HepG2 (cell line): ENCODE results near the gene GPN2. TPM values are rescaled to one million over a fixed set of nuclear protein-coding genes. Genes with fewer than 3 reads are reported as not detected.

ENCODE experiments used
- ATAC-seq: fragments of 200-7000 bp; cut with Tn5 transposase; 3 replicates; pipeline ENCODE4 v1.9.1; 2020; ENCODE audit warnings: mild to moderate bottlenecking, moderate library complexity
- BruUV-seq: library from RNA; stranded (reverse); fragments of 400-500 nt; replicated peaks from 2 replicates; lab custom pipeline; 2021; lab: Mats Ljungman, UMichigan
- CTCF ChIA-PET: fragments of 300-600 bp; formaldehyde crosslinking; extraction: SDS; loops from one replicate; lab custom pipeline; 2021; ENCODE audit warnings: low total read pairs, inconsistent platforms, low intra/inter-chr PET ratio; lab: Yijun Ruan, JAX
- POLR2A ChIA-PET: fragments of 350-600 bp; sonication (Branson Sonifier 250); formaldehyde crosslinking; loops from one replicate; lab custom pipeline; 2020; ENCODE audit warnings: antibody characterized with exemption, inconsistent platforms; lab: Yijun Ruan, JAX
- DNase-seq: peaks from one replicate; pipeline ENCODE4 v3.0.0-alpha.2; 2015; ENCODE audit warnings: low spot score
- FAIRE-seq: peaks from 3 replicates; lab custom pipeline; 2011; peaks lifted over from hg19 to GRCh38; lab: Jason Lieb, UNC
- H2AFZ ChIP-seq: one replicate; pipeline ENCODE4 v1.6.1; 2011; ENCODE audit warnings: low read length, inconsistent platforms
- H3K27ac ChIP-seq: fragments of 300-600 bp; 3 replicates; pipeline ENCODE4 v1.8.0; 2011; ENCODE audit warnings: mixed run types, mild to moderate bottlenecking, mixed read lengths, low read length, inconsistent platforms; ENCODE audit not compliant: insufficient read depth; ENCODE audit errors: extremely low read length
- H3K27me3 ChIP-seq, 2 experiments: fragments of 200-600 bp in 1 of 2; 2 replicates in 1 of 2; 3 replicates in 1 of 2; pipeline versions ENCODE4 v1.6.0 to v1.8.0; 2011; ENCODE audit warnings: low read length in 2 of 2, mild to moderate bottlenecking in 2 of 2, moderate library complexity in 2 of 2, inconsistent platforms in 1 of 2; ENCODE audit not compliant: insufficient read depth in 2 of 2, control insufficient read depth in 1 of 2
- H3K36me3 ChIP-seq, 2 experiments: fragments of 200-600 bp in 1 of 2; replicated peaks in 1 of 2; 2 replicates in 1 of 2; 3 replicates in 1 of 2; pipeline versions ENCODE4 v1.5.1 to v1.8.0; 2011; ENCODE audit warnings: low read length in 2 of 2, inconsistent platforms in 1 of 2; ENCODE audit not compliant: insufficient read depth in 2 of 2, control insufficient read depth in 1 of 2
- H3K4me1 ChIP-seq: 2 replicates; pipeline ENCODE4 v1.5.1; 2012; ENCODE audit warnings: low read length, inconsistent platforms; ENCODE audit not compliant: insufficient read depth
- H3K4me2 ChIP-seq: 2 replicates; pipeline ENCODE4 v1.6.0; 2011; ENCODE audit warnings: low read depth, low read length, inconsistent platforms
- H3K4me3 ChIP-seq, 3 experiments: fragments of 200-600 bp in 1 of 3; sonication (generic), shearing (Covaris generic) in 1 of 3; replicated peaks in 1 of 3; 2 replicates each; pipeline ENCODE4 v1.5.1; 2011 to 2016; ENCODE audit warnings: low read length in 3 of 3, inconsistent platforms in 2 of 3, low read depth in 2 of 3, mild to moderate bottlenecking in 2 of 3, control low read depth in 1 of 3, mixed read lengths in 1 of 3; ENCODE audit not compliant: insufficient read depth in 1 of 3
- H3K79me2 ChIP-seq: one replicate; pipeline ENCODE4 v1.6.1; 2011; ENCODE audit warnings: low read length, inconsistent platforms; ENCODE audit not compliant: insufficient read depth
- H3K9ac ChIP-seq: 2 replicates; pipeline ENCODE4 v1.6.0; 2011; ENCODE audit warnings: mild to moderate bottlenecking, low read depth, low read length, inconsistent platforms; ENCODE audit not compliant: insufficient read depth
- H3K9me3 ChIP-seq: 2 replicates; pipeline ENCODE4 v1.5.1; 2012; ENCODE audit warnings: mild to moderate bottlenecking, low read length
- H4K20me1 ChIP-seq: 2 replicates; pipeline ENCODE4 v1.6.0; 2011; ENCODE audit warnings: inconsistent platforms, mild to moderate bottlenecking, low read length, moderate library complexity; ENCODE audit not compliant: insufficient read depth
- ERF ChIP-seq: IDR thresholded peaks from 2 replicates; pipeline ENCODE4 v1.6.1; 2018; ENCODE audit warnings: missing biosample characterization, missing genetic modification reagents
- GATA4 ChIP-seq: sonication (generic); IDR thresholded peaks from 2 replicates; pipeline ENCODE4 v1.6.1; 2016; ENCODE audit warnings: antibody characterized with exemption, low read depth, borderline replicate concordance
- MIER2 ChIP-seq: IDR thresholded peaks from 2 replicates; pipeline ENCODE4 v1.6.1; 2016; ENCODE audit warnings: missing biosample characterization, missing genetic modification reagents
- POLR2A ChIP-seq, 2 experiments: IDR thresholded peaks; 2 replicates each; pipeline ENCODE4 v1.6.1; 2011; ENCODE audit warnings: low read depth in 2 of 2, low read length in 2 of 2, mild to moderate bottlenecking in 1 of 2, moderate library complexity in 1 of 2; ENCODE audit not compliant: insufficient read depth in 1 of 2
- REL ChIP-seq: sonication (generic); formaldehyde crosslinking; conservative IDR thresholded peaks from 2 replicates; pipeline ENCODE4 v1.8.0; 2022; ENCODE audit warnings: mild to moderate bottlenecking, missing genetic modification reagents, moderate library complexity
- ZC3H4 ChIP-seq: sonication (generic); formaldehyde crosslinking; IDR thresholded peaks from 2 replicates; pipeline ENCODE4 v1.4.0; 2020; ENCODE audit warnings: missing genetic modification reagents, borderline replicate concordance
- ZNF333 ChIP-seq: sonication (generic); formaldehyde crosslinking; IDR thresholded peaks from 2 replicates; pipeline ENCODE4 v1.4.0; 2020; ENCODE audit warnings: mild to moderate bottlenecking, missing genetic modification reagents, borderline replicate concordance
- ZNF451 ChIP-seq: sonication (generic); formaldehyde crosslinking; IDR thresholded peaks from 2 replicates; pipeline ENCODE4 v1.5.0; 2020; ENCODE audit warnings: mild to moderate bottlenecking, missing genetic modification reagents
- ZNF549 ChIP-seq: sonication (generic); formaldehyde crosslinking; IDR thresholded peaks from 2 replicates; pipeline ENCODE4 v1.5.0; 2020; ENCODE audit warnings: missing genetic modification reagents
- ZNF768 ChIP-seq: sonication (generic); formaldehyde crosslinking; IDR thresholded peaks from 2 replicates; pipeline ENCODE4 v1.4.0; 2020; ENCODE audit warnings: missing genetic modification reagents
- ZNF816 ChIP-seq: sonication (generic); formaldehyde crosslinking; IDR thresholded peaks from 2 replicates; pipeline ENCODE4 v1.8.0; 2022; ENCODE audit warnings: missing genetic modification reagents, mild to moderate bottlenecking, borderline replicate concordance
- WGBS: methylation state at CpG from one replicate; pipeline ENCODE4 v1.1.6; 2017; ENCODE audit warnings: low lambda C conversion rate; 5-methylcytosine and 5-hydroxymethylcytosine counted together
- in situ Hi-C: cut with HindIII; loops from 2 replicates; pipeline ENCODE4 v1.10.0; 2017; ENCODE audit warnings: low pct_unique_long_range_greater_than_20kb; ENCODE audit not compliant: extremely low pct_ligation_motif_present
- intact Hi-C: fragments of 100-400 bp; cut with micrococcal nuclease; formaldehyde crosslinking; loops from one replicate; pipeline ENCODE4 v1.10.0; 2022; ENCODE audit not compliant: unreplicated experiment
- polyA plus RNA-seq, 8 experiments: library from polyadenylated mRNA; depleted of rRNA in 3 of 8; stranded (reverse) in 7 of 8; unstranded in 1 of 8; fragments of >200 nt; fragmentation: Illumina TruSeq in 4 of 8; extraction: Trizol in 4 of 8; gene quantifications; 2 replicates each; pipeline versions ENCODE4 v1.2.1 to v1.2.3, GENCODE V29; 2011 to 2016; ENCODE audit warnings: low read depth in 4 of 8, missing spikeins in 1 of 8, mixed read lengths in 1 of 8; ENCODE audit not compliant: insufficient read depth in 1 of 8
- total RNA-seq, 5 experiments: library from RNA; depleted of rRNA; stranded (reverse); fragments of >200 nt; fragmentation: Illumina TruSeq; extraction: Trizol; gene quantifications; 2 replicates each; pipeline ENCODE4 v1.2.3, GENCODE V29; 2016; ENCODE audit warnings: low read depth in 1 of 5
- TF ChIP-seq, protein P1 (sequence below): sonication (generic); formaldehyde crosslinking; IDR thresholded peaks from 2 replicates; pipeline ENCODE4 v1.9.0; 2021; ENCODE audit warnings: missing genetic modification reagents, mild to moderate bottlenecking, borderline replicate concordance
- TF ChIP-seq, protein P2 (sequence below): IDR thresholded peaks from 2 replicates; pipeline ENCODE4 v1.4.0; 2020; ENCODE audit warnings: mild to moderate bottlenecking, missing genetic modification reagents
- TF ChIP-seq, protein P3 (sequence below): sonication (generic); formaldehyde crosslinking; IDR thresholded peaks from 2 replicates; pipeline ENCODE4 v1.5.0; 2020; ENCODE audit warnings: missing genetic modification reagents
- TF ChIP-seq, protein P4 (sequence below): sonication (generic); formaldehyde crosslinking; IDR thresholded peaks from 2 replicates; pipeline ENCODE4 v1.8.1; 2023; ENCODE audit warnings: missing genetic modification reagents, mild to moderate bottlenecking, borderline replicate concordance

The GPN2 gene
- total and polyA plus RNA-seq, 2 of the 13 experiments (the other 11 are each of a cell fraction or from before 2014, with no cell fraction given): 19.3 to 38.9 TPM

DNA sequence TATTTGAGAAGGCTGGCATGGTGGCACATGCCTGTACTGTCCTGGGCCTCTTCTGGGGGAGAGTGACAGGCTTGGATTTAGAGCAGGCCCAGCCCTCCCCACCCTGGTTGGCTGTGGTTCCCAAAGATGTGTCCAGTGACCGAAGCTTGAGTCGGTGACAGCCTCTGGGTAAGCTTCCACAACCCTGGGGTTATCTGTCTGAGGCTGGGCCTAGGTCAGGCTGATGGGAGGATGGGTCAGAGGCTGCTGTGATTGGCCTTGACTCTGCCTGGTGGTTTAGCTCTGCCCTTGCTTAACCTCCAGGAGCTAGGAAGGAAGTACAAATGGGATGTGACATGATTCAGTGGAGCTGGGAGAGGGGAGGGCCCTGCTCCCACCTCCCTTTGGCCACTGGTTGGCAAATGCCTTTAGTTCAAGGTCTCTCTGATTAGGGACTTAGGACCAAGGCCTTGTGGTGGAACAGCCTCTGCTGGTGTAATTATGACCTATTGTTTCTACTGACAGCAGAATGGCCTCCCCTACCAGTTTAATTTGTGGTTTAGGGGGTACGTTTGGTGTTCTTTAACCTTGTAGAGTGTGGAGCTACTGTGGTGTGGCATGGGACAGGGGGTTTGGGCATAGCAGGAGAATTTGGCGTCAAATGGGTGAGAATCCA, 48.0 kb upstream of the GPN2 start:
- FAIRE-seq (peak; percentile 100), DNase-seq (peak; percentile 98), ATAC-seq (peak; percentile 97)
- Histone ChIP-seq H3K79me2 (peaks cover 31% of the 10 kb centered on the region), H3K4me2 (peak overlapping the region; percentile 53), H2AFZ (no peak overlapping the region), H4K20me1 (no peaks in the 10 kb centered on the region), H3K4me3 (peak overlapping the region in 1 of 3 experiments; percentile 19; a peak in 2 of 6 replicates), H3K27me3 (no peaks in the 10 kb centered on the region), H3K9ac (peak overlapping the region; percentile 55), H3K9me3 (no peaks in the 10 kb centered on the region), H3K27ac (peak overlapping the region; percentile 84), H3K36me3 (peaks cover 23 to 58% of the 10 kb centered on the region in 2 experiments; a peak in 4 of 5 replicates), H3K4me1 (peaks cover 51% of the 10 kb centered on the region)
- BruUV-seq: no TSS peak
- in situ Hi-C loops: no loop called here
- ChIA-PET POLR2A (interaction anchor here (0.7 to 12.9 kb wide), 24 partner anchors 9 to 105 kb away, joined by 3 to 371 read pairs (median 9); partner anchors contain the start of genes GPATCH3, GPN2, KDF1 and NR0B2), CTCF (interaction anchor here (0.8 kb wide), 1 partner anchor 24 kb away, joined by 3 read pairs; the partner anchor contains the start of gene NR0B2)
- 43% methylated on average over 3 of the region's 4 CpGs for WGBS
- intact Hi-C loops: loop anchor here (1.0 to 5.0 kb wide), 3 partner anchors 23 to 59 kb away; partner anchors contain the start of gene GPATCH3
- TF ChIP-seq, protein P1, sequence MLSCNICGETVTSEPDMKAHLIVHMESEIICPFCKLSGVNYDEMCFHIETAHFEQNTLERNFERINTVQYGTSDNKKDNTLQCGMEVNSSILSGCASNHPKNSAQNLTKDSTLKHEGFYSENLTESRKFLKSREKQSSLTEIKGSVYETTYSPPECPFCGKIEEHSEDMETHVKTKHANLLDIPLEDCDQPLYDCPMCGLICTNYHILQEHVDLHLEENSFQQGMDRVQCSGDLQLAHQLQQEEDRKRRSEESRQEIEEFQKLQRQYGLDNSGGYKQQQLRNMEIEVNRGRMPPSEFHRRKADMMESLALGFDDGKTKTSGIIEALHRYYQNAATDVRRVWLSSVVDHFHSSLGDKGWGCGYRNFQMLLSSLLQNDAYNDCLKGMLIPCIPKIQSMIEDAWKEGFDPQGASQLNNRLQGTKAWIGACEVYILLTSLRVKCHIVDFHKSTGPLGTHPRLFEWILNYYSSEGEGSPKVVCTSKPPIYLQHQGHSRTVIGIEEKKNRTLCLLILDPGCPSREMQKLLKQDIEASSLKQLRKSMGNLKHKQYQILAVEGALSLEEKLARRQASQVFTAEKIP: no peak
- TF ChIP-seq, protein P2, sequence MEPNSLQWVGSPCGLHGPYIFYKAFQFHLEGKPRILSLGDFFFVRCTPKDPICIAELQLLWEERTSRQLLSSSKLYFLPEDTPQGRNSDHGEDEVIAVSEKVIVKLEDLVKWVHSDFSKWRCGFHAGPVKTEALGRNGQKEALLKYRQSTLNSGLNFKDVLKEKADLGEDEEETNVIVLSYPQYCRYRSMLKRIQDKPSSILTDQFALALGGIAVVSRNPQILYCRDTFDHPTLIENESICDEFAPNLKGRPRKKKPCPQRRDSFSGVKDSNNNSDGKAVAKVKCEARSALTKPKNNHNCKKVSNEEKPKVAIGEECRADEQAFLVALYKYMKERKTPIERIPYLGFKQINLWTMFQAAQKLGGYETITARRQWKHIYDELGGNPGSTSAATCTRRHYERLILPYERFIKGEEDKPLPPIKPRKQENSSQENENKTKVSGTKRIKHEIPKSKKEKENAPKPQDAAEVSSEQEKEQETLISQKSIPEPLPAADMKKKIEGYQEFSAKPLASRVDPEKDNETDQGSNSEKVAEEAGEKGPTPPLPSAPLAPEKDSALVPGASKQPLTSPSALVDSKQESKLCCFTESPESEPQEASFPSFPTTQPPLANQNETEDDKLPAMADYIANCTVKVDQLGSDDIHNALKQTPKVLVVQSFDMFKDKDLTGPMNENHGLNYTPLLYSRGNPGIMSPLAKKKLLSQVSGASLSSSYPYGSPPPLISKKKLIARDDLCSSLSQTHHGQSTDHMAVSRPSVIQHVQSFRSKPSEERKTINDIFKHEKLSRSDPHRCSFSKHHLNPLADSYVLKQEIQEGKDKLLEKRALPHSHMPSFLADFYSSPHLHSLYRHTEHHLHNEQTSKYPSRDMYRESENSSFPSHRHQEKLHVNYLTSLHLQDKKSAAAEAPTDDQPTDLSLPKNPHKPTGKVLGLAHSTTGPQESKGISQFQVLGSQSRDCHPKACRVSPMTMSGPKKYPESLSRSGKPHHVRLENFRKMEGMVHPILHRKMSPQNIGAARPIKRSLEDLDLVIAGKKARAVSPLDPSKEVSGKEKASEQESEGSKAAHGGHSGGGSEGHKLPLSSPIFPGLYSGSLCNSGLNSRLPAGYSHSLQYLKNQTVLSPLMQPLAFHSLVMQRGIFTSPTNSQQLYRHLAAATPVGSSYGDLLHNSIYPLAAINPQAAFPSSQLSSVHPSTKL (CRISPR knock-in tag): peak; percentile 94
- TF ChIP-seq ZNF451 (CRISPR knock-in tag) (no peak), ERF (CRISPR knock-in tag) (0 out of 2 replicates have a peak, but pooled peaks have one; percentile 95), ZNF816 (CRISPR knock-in tag) (no peak; the same call in 1 of the 2 replicates), ZC3H4 (CRISPR knock-in tag) (no peak), ZNF768 (no peak), ZNF333 (0 out of 2 replicates have a peak, but pooled peaks have one; percentile 66), GATA4 (peak; percentile 74), REL (no peak), ZNF549 (CRISPR knock-in tag) (no peak), POLR2A (IDR thresholded peaks at IDR 0.05; ENCODE audit: insufficient read depth in 1 of 2, low read depth in 2 of 2, low read length in 2 of 2) (peak; percentile 25 to 51; a peak in 2 of 4 replicates), MIER2 (CRISPR knock-in tag) (peak; percentile 52; the same call in 1 of the 2 replicates)
- TF ChIP-seq, protein P3, sequence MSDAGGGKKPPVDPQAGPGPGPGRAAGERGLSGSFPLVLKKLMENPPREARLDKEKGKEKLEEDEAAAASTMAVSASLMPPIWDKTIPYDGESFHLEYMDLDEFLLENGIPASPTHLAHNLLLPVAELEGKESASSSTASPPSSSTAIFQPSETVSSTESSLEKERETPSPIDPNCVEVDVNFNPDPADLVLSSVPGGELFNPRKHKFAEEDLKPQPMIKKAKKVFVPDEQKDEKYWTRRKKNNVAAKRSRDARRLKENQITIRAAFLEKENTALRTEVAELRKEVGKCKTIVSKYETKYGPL (CRISPR knock-in tag): no peak
- TF ChIP-seq, protein P4, sequence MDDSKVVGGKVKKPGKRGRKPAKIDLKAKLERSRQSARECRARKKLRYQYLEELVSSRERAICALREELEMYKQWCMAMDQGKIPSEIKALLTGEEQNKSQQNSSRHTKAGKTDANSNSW: no peak
